Measurements from ENCODE around the gene EXOC3L2. TPM values are rescaled to one million over a fixed set of nuclear protein-coding genes. Genes with fewer than 3 reads are reported as not detected.

EXOC3L2 gene
- total RNA-seq, 2 experiments from 2014 or later, result not detected

- POLR2A ChIA-PET, result interaction anchor here (1.0 kb wide), 1 partner anchor 15 kb away, joined by 3 read pairs; no protein-coding TSS in a partner anchor
- no peak overlapping the region for H3K4me3 Mint-ChIP-seq
- no peaks in the 10 kb centered on the region for H3K9me3 Mint-ChIP-seq (ENCODE audit: insufficient read depth)
- ATAC-seq (no peak), DNase-seq (no peak)
- no peaks in the 10 kb centered on the region for H3K36me3 Mint-ChIP-seq (ENCODE audit: low read depth)
- peaks cover 5% of the 10 kb centered on the region for H3K27me3 Mint-ChIP-seq (ENCODE audit: low read depth)
- CTCF ChIA-PET, result no interaction called here
- no peak overlapping the region for H3K27ac Mint-ChIP-seq
- peaks cover 28% of the 10 kb centered on the region for H3K4me1 Mint-ChIP-seq (ENCODE audit: low read depth)
These were observed 82.5 kb downstream of the EXOC3L2 start for GRCh38 chr19:45162608-45163143.

Other genes with a start within 250 kb of the EXOC3L2 start
- gene RELB, start 243.9 kb downstream of the EXOC3L2 start, total RNA-seq, result 10 to 100 TPM in 1 of 2 experiments, 1 to 10 TPM in 1; 8.7 to 10.2 TPM
- gene CLASRP, start 206.4 kb downstream of the EXOC3L2 start, total RNA-seq, result 10 to 100 TPM; 82.5 to 94.5 TPM
- gene ZNF296, start 168.9 kb downstream of the EXOC3L2 start, total RNA-seq, result 1 to 10 TPM; 6.2 to 6.3 TPM
- gene GEMIN7, start 166.1 kb downstream of the EXOC3L2 start, total RNA-seq, result 10 to 100 TPM; 30.2 to 31.7 TPM
- gene PPP1R37, start 152.2 kb downstream of the EXOC3L2 start, total RNA-seq, result 10 to 100 TPM; 28.3 to 29.2 TPM
- gene NKPD1, start 84.4 kb downstream of the EXOC3L2 start, total RNA-seq, result under 1 TPM; 0.16 to 0.24 TPM
- 10 to 100 TPM; 54.0 to 55.5 TPM for gene TRAPPC6A, start 67.2 kb downstream of the EXOC3L2 start, total RNA-seq
- 10 to 100 TPM; 16.0 to 16.7 TPM for gene BLOC1S3, start 66.6 kb downstream of the EXOC3L2 start, total RNA-seq
- 10 to 100 TPM; 18.3 to 18.5 TPM for gene MARK4, start 5.9 kb upstream of the EXOC3L2 start, total RNA-seq
- not detected for gene CKM, start 77.5 kb upstream of the EXOC3L2 start, total RNA-seq
- gene KLC3, start 95.3 kb upstream of the EXOC3L2 start, total RNA-seq, result not detected
- gene ERCC2, start 125.2 kb upstream of the EXOC3L2 start, total RNA-seq, result 10 to 100 TPM; 23.7 to 24.4 TPM
- gene PPP1R13L, start 159.7 kb upstream of the EXOC3L2 start, total RNA-seq, result 10 to 100 TPM; 11.8 to 13.4 TPM
- gene POLR1G, start 161.2 kb upstream of the EXOC3L2 start, total RNA-seq, result 10 to 100 TPM in 1 of 2 experiments, 1 to 10 TPM in 1; 9.5 to 10.6 TPM
- 10 to 100 TPM; 57.5 to 64.8 TPM for gene ERCC1, start 178.5 kb upstream of the EXOC3L2 start, total RNA-seq
- gene FOSB, start 222.6 kb upstream of the EXOC3L2 start, total RNA-seq, result 100 to 1,000 TPM; 154 to 172 TPM

All from activated CD8-positive, alpha-beta T cell treated with anti-CD3 and anti-CD28 coated beads, Interleukin-2, amount 10 ng/mL, durations not matched to agents 7 days and 5 days (primary cell).